Measurements from ENCODE around the gene ZNF789. TPM values are rescaled to one million over a fixed set of nuclear protein-coding genes. Genes with fewer than 3 reads are reported as not detected.

Gene ZNF789
- total RNA-seq, 1 donor from 2014 or later, result 29.5 TPM

DNA sequence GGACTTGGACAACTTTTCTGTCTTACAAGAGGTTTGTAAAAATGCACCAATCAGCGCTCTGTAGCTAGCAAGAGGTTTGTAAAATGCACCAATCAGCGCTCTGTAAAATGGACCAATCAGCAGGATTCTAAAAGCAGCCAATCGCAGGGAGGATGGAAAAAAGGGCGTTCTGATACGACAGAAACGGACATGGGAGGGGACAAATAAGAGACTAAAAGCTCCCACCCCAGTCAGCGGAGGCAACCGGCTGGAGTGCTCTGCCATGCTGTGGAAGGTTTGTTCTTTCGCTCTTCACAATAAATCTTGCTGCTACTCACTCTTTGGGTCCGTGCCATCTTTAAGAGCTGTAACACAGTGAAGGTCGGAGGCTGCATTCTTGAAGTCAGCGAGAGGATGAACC is 28.5 kb downstream of the ZNF789 start:
- intact Hi-C loops (cut with micrococcal nuclease), result loop anchor here (5.0 kb wide), 1 partner anchor 581 kb away; the partner anchor contains the start of gene ZNF3

GRCh38 chr7:99504281-99504602 is 31.6 kb downstream of the ZNF789 start:
- intact Hi-C loops (cut with micrococcal nuclease), result loop anchor here (1.0 to 5.0 kb wide), 7 partner anchors 32 to 925 kb away; partner anchors contain the start of genes BUD31, CPSF4, MEPCE and PDAP1

GRCh38 chr7:99504603-99505323 is 32.1 kb downstream of the ZNF789 start, which contains the start of gene ZKSCAN5:
TSS of gene ZKSCAN5 (plus strand) at chr7:99504662. CDS start at chr7:99506045, 1,383 bp downstream.
- intact Hi-C loops (cut with micrococcal nuclease), result loop anchor here (1.0 to 5.0 kb wide), 9 partner anchors 32 to 924 kb away; partner anchors contain the start of genes BUD31, CPSF4, MEPCE and PDAP1

- intact Hi-C loops (cut with micrococcal nuclease), result loop anchor here (1.0 to 5.0 kb wide), 5 partner anchors 66 to 924 kb away; partner anchors contain the start of genes CPSF4, MEPCE, PTCD1 and SMURF1
Measured at GRCh38 chr7:99505324-99505662, 32.6 kb downstream of the ZNF789 start.

GRCh38 chr7:99514050-99514449 is 41.4 kb downstream of the ZNF789 start:
- intact Hi-C loops (cut with micrococcal nuclease), result no loop called here

- intact Hi-C loops (cut with micrococcal nuclease), result no loop called here
Measured at GRCh38 chr7:99521399-99521798, 48.7 kb downstream of the ZNF789 start.

DNA sequence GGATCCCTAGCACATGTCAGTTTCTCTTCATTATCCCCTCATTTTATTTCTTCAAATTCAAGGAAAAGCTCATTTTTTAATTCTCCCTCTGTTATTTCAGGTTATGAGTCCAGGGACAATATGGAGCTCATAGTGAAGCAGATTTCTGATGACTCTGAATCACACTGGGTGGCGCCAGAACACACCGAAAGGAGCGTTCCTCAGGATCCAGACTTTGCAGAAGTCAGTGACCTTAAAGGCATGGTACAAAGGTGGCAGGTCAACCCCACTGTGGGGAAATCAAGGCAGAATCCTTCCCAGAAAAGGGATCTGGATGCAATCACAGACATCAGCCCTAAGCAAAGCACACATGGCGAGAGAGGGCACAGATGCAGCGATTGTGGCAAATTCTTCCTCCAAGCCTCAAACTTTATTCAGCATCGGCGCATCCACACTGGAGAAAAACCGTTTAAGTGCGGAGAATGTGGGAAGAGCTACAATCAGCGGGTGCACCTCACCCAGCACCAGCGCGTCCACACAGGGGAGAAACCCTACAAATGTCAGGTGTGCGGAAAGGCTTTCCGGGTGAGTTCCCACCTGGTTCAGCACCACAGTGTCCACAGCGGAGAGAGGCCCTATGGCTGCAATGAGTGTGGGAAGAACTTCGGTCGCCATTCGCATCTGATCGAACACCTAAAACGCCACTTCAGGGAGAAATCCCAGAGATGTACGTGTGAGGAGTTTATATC is 53.2 kb downstream of the ZNF789 start:
- intact Hi-C loops (cut with micrococcal nuclease), result no loop called here

DNA sequence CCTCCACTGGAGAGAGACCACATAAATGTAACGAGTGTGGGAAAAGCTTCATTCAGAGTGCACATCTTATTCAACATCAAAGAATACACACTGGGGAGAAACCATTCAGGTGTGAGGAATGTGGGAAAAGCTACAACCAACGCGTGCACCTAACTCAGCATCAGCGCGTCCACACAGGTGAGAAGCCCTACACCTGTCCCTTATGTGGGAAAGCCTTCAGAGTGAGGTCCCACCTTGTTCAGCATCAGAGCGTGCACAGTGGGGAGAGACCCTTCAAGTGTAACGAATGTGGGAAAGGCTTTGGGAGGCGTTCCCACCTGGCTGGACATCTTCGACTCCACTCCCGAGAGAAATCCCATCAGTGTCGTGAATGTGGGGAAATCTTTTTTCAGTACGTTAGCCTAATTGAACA is 58.7 kb downstream of the ZNF789 start:
- intact Hi-C loops (cut with micrococcal nuclease), result no loop called here

DNA sequence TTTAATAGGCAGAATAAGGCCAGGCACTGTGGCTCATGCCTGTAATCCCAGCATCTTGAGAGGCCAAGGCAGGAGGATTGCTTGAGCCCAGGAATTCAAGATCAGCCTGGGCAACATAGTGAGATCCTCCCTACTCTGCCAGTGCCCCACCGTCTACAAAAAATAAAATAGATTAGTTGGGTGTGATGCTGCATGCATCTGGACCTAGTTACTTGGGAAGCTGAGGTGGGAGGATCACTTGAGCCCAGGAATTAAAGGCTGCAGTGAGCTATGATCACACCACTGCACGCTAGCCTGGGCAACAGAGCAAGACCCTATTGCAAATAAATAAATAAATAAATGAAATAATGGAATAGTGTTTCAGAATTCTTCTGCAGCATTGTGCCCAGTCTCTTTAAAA is 63.0 kb downstream of the ZNF789 start:
- intact Hi-C loops (cut with micrococcal nuclease), result no loop called here

Other genes starting within 250 kb of the ZNF789 start
- gene MYH16, start 200.1 kb upstream of the ZNF789 start, total RNA-seq, result not detected in 2 replicates
- gene ARPC1A, start 147.0 kb upstream of the ZNF789 start, total RNA-seq, result 65.6 and 68.4 TPM in 2 replicates
- gene ARPC1B, start 98.2 kb upstream of the ZNF789 start, total RNA-seq, result 361 and 368 TPM in 2 replicates
- 107 TPM in 2 replicates for gene PDAP1, start 64.3 kb upstream of the ZNF789 start, total RNA-seq
- 92.7 and 95.8 TPM in 2 replicates for gene BUD31, start 63.9 kb upstream of the ZNF789 start, total RNA-seq
- gene PTCD1, start 34.1 kb upstream of the ZNF789 start, total RNA-seq, result 9.4 and 11.7 TPM in 2 replicates
- 69.2 and 72.8 TPM in 2 replicates for gene CPSF4, start 33.9 kb upstream of the ZNF789 start, total RNA-seq
- gene ATP5MF, start 6.7 kb upstream of the ZNF789 start, total RNA-seq, result 379 and 383 TPM in 2 replicates
- 47.7 and 48.5 TPM in 2 replicates for gene ZNF394, start 27.4 kb downstream of the ZNF789 start, total RNA-seq
- 11.4 and 11.6 TPM in 2 replicates for gene ZKSCAN5, start 31.8 kb downstream of the ZNF789 start, total RNA-seq
- gene FAM200A, start 79.2 kb downstream of the ZNF789 start, total RNA-seq, result 5.2 and 5.7 TPM in 2 replicates
- 89.8 and 94.6 TPM in 2 replicates for gene ZNF655, start 85.8 kb downstream of the ZNF789 start, total RNA-seq
- 1.2 and 2.4 TPM in 2 replicates for gene TMEM225B, start 125.4 kb downstream of the ZNF789 start, total RNA-seq
- 31.1 and 32.0 TPM in 2 replicates for gene ZSCAN25, start 144.1 kb downstream of the ZNF789 start, total RNA-seq
- not detected in 2 replicates for gene CYP3A5, start 207.1 kb downstream of the ZNF789 start, total RNA-seq